GDM1 (cell line): Measurements from ENCODE around the gene FMN2.

Experiments
- DNase-seq: peaks from one replicate; lab custom pipeline; 2025; lab: John Stamatoyannopoulos, UW

Gene FMN2

GRCh38 chr1:240098534-240098933 lies 6.9 kb downstream of the FMN2 start:
- DNase-seq, result no peak

GRCh38 chr1:240099329-240099728 lies 7.6 kb downstream of the FMN2 start:
- no peak for DNase-seq

DNA sequence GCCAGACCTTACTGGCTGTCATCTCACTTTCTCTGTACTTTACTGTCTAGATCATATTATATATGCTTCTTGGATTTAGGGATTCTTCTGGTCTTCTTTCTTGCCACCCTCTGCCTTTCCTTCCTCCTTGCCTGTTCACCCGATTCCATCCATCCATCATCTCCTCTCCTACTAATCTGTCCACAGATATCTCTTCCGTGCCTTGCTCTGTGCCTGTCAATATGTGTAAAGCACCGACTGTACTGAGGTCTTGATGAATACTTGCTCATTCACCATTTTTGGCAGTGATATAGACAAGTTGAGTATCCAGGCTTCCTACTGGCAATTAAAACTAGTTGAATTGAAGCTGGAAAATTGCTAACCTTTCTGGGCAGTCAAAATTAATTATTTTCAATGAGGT lies 8.1 kb downstream of the FMN2 start:
- no peak for DNase-seq

- no peak for DNase-seq
These were observed 8.8 kb downstream of the FMN2 start for GRCh38 chr1:240100371-240100934.

- DNase-seq, result no peak
These were observed 9.6 kb downstream of the FMN2 start for GRCh38 chr1:240101306-240101705.

DNA sequence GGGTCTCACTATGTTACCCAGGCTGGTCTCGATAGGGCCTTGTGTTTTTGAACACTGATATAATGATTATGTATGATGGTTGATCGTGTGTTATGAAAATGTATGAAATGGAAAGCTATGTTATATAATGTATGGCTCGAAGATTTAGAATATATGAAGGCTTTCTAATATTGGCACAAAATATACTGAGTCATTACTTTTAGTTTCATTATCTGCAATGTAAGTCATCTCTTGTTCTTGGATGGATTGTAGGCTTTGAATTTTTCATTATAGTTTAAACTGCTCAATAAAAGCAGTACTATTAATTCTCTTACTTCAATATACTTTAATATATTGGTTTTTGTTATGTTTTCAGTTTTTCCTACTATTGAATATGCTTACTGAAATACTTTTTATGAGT lies 10.1 kb downstream of the FMN2 start:
- DNase-seq, result no peak

GRCh38 chr1:240104672-240105071 lies 13.0 kb downstream of the FMN2 start:
- no peak for DNase-seq

DNA sequence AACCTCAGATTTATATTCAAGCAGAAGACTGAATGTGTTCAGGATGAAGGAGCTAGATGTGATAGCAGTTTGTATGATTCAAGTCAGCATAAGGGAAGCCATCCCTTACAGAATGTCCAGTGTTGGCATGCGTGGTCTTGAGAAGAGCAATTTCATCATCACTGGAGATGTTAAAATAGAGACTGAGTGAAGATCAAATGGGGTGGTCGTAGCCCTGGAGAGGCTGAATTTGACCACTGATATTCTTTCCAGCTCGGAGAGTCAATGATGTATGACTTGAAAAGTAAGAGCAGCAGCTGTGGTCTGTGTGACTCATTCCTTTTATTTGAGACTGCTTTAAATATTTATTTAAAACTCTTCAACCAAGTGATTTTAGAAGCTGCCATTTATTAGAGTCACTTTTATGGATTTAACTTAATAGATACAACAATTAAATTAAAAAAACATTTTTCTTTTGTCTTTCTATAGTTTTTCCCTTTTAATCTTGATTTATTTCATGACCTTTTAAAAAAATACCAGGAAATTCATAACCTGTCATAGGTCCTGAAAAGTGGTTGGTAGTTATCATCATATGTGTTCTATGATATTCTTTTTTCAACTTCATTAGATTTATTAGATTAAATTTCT lies 15.5 kb downstream of the FMN2 start:
- DNase-seq, result no peak

- DNase-seq, result no peak
These were observed 17.4 kb downstream of the FMN2 start for GRCh38 chr1:240109130-240109529.

- no peak for DNase-seq
These were observed 18.4 kb downstream of the FMN2 start for GRCh38 chr1:240109920-240110636.

DNA sequence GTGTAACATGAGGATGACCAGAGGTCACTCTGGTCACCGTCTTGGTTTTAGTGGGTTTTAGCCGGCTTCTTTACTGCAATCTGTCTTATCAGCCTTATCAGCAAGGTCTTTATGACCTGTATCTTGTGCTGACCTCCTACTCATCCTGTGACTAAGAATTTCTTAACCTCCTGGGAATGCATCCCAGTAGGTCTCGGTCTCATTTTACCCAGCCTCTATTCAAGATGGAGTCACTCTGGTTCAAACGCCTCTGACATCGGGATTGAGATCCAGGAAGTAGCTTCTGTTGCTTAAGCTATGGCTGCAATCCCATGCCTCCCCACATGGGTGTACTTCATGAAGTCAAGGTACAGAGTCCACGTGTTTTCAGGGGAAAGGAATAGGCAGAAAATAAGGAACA lies 19.9 kb downstream of the FMN2 start:
- DNase-seq, result no peak

- no peak for DNase-seq
These were observed 22.5 kb downstream of the FMN2 start for GRCh38 chr1:240114222-240114621.

DNA sequence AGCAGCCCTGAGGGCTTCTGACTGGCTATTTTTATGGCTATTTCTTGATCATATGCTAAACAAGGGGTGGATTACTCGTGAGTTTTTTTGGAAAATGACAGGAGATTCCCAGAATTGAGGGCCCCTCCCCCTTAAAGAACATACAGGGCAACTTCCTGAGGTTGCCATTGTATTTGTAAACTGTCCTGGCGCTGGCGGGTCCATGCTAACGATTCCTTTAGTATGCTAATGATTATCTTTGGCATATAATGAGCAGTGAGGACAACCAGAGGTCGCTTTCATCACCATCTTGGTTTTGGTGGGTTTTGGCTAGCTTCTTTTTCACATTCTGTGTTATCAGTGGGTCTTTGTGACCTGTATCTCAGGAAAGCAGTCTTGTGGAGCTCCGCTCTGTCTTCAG lies 24.1 kb downstream of the FMN2 start:
- no peak for DNase-seq

GRCh38 chr1:240116831-240117769 lies 25.4 kb downstream of the FMN2 start:
- no peak for DNase-seq

- no peak for DNase-seq
These were observed 26.2 kb downstream of the FMN2 start for GRCh38 chr1:240117930-240118329.

DNA sequence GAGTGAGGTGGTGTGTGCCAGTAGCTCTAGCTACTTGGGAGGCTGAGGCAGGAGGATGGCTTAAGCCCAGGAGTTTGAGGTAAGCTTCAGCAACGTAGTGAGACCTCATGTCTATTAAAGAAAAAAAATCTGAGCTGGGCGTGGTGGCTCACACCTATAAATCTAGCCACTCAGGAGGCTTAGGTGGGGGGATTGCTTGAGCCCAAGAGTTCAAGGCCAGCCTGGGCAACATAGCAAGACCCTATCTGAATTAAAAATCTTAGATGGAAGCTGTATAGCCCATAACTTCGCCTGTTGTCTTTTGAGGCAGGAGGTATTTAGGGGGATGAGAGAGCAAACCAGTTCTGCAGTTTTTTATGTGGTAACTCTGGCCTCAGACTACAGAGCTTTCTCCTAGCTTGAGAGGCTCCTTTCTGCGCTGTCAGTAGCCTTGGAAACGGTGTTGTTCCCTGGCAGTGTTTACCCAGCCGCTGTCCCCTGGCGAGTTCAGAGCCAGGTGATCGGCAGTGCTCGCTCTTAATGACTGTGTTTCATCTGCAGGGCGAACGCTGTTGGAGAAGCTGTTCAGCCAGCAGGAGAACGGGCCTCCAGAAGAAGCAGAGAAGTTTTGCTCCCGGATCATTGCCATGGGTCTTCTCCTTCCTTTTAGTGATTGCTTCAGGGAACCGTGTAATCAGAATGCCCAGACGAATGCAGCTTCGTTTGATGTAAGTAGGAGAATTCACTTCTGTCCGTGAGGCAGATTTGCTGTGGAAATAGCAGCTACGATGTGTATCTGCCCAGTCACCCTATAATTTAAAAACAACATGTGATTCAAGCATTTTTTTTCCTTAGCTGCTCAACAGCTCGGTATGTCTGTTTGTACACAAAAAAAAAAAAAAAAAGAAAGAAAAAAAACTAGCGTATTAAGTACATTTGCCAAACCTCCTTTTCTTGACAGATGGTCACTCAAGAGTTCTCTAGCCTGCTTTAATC lies 31.2 kb downstream of the FMN2 start:
- no peak for DNase-seq

DNA sequence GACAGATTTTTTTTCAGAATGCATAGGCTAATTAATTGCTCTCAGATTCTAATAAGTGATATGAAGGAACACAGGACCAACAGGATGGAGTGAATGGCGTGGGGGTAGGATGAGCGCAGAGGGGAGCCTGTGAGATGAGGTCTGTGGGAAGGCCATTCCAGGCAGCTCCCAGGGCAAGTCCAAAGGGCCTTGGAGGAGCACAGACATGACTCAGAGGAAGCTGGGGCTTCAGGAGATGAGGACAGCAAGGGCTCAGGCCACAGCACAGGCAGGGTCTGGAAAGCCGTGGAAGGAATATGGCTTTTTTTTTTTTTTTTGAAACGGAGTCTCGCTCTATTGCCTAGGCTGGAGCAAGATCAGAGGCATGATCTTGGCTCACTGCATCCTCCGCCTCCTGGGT lies 35.1 kb downstream of the FMN2 start:
- DNase-seq, result no peak

DNA sequence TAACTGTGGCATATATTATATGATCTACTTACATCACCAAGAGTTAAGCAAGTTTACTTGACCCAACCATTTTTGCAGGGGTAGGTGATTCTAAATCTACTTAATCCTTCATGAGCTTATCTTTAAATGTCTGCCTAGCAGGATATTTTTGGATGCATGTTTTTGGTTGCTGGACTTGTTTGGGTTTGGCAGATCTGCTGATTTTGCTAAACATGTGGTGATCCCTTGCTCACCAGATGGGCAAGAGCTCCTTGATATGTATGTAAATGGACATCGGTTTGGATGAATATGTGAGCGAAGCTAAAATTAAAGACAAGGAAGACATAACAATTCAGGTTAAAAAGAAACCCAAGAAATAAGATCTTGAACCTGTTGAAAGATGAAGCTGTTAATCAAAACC lies 36.7 kb downstream of the FMN2 start:
- no peak for DNase-seq

DNA sequence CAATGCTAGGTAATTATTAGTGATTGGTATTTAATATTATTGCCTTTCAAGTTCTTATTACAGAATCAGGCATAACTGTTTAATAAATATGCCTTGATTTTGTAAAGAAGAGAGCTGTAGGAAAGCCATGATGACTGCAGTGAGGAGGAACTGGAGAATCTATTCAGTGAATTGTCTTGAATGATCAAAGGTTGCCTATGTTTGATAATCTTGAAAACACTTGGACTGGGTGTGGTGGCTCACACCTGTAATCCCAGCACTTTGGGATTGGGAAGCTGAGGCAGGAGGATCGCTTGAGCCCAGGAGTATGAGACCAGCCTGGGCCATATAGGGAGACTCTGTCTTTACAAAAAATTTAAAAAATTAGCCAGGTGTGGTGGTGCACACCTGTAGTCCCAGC lies 42.4 kb downstream of the FMN2 start:
- DNase-seq, result no peak

GRCh38 chr1:240134596-240134995 lies 42.9 kb downstream of the FMN2 start:
- DNase-seq, result no peak

DNA sequence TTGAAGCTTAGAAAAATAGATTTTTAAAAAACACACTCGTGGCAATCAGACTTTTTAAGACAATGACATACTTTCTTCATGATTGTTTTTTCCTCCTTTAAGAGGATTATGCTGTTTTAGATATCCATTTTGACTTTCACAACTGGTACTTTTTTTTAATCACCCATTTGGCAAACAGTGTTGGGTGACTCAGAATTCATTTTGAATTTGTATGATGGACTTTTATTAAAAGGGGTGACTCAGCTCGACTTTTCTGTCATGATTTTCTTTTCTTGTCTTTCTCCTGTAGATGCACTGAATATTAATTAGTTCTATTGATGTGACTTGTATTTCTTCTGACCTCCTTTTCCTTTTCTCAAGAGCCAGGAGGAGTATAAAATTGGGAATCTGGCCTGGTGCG lies 44.7 kb downstream of the FMN2 start:
- DNase-seq, result no peak
